K562 (cell line): Measurements from ENCODE around the gene C17orf78. TPM values are rescaled to one million over a fixed set of nuclear protein-coding genes. Genes with fewer than 3 reads are reported as not detected.

Experiments used
- AFF4 ChIP-seq: sonication (generic); formaldehyde crosslinking; IDR thresholded peaks from 2 replicates; pipeline ENCODE4 v1.8.0; 2023; ENCODE audit warnings: mild to moderate bottlenecking, missing genetic modification reagents
- HMG20A ChIP-seq: fragments of 450-650 bp; formaldehyde crosslinking; conservative IDR thresholded peaks from 2 replicates; pipeline ENCODE4 v1.4.0; 2020; ENCODE audit warnings: mild to moderate bottlenecking, mixed read lengths
- MED1 ChIP-seq: sonication (generic); formaldehyde crosslinking; IDR thresholded peaks from 2 replicates; pipeline ENCODE4 v1.8.1; 2023; ENCODE audit warnings: missing genetic modification reagents, borderline replicate concordance
- MIER1 ChIP-seq: fragments of 450-650 bp; IDR thresholded peaks from 2 replicates; pipeline ENCODE4 v1.6.1; 2016; ENCODE audit warnings: antibody characterized with exemption, mild to moderate bottlenecking, low read depth
- NKRF ChIP-seq: fragments of 450-650 bp; IDR thresholded peaks from 2 replicates; pipeline ENCODE4 v1.6.1; 2016; ENCODE audit warnings: borderline replicate concordance
- PHF21A ChIP-seq: fragments of 450-650 bp; IDR thresholded peaks from 2 replicates; pipeline ENCODE4 v1.6.1; 2017; ENCODE audit warnings: low read depth, borderline replicate concordance
- SP2 ChIP-seq: IDR thresholded peaks from 2 replicates; pipeline ENCODE4 v1.6.1; 2011; ENCODE audit warnings: mild to moderate bottlenecking, low read depth, low read length, moderate library complexity; ENCODE audit not compliant: poor library complexity, severe bottlenecking; ENCODE audit errors: extremely low read depth
- TBL1XR1 ChIP-seq, 2 experiments: IDR thresholded peaks; 2 replicates each; pipeline ENCODE4 v1.6.1; 2012; ENCODE audit warnings: improper control_type of control experiment in 2 of 2, low read length in 2 of 2, mild to moderate bottlenecking in 1 of 2
- UBTF ChIP-seq, 2 experiments: IDR thresholded peaks; 2 replicates each; pipeline ENCODE4 v1.6.1; 2012; ENCODE audit warnings: improper control_type of control experiment in 2 of 2, low read depth in 2 of 2, low read length in 2 of 2, borderline replicate concordance in 1 of 2
- ZBTB9 ChIP-seq: fragments of 450-650 bp; formaldehyde crosslinking; IDR thresholded peaks from 2 replicates; pipeline ENCODE4 v1.4.0; 2020; ENCODE audit warnings: mild to moderate bottlenecking, moderate library complexity
- ZFP36 ChIP-seq: fragments of 150-350 bp; IDR thresholded peaks from 2 replicates; pipeline ENCODE4 v1.6.1; 2018; ENCODE audit warnings: low read length, low read depth; ENCODE audit not compliant: partially characterized antibody
- ZNF41 ChIP-seq: fragments of 250-450 bp; sonication (Bioruptor Pico); conservative IDR thresholded peaks from 2 replicates; pipeline ENCODE4 v1.4.0; 2020; ENCODE audit warnings: mild to moderate bottlenecking
- ZNF444 ChIP-seq: fragments of 250-450 bp; sonication (Bioruptor Pico); IDR thresholded peaks from 2 replicates; pipeline ENCODE4 v1.4.0; 2020; ENCODE audit warnings: mild to moderate bottlenecking, moderate library complexity
- ZNF586 ChIP-seq: fragments of 450-650 bp; formaldehyde crosslinking; conservative IDR thresholded peaks from 2 replicates; pipeline ENCODE4 v1.4.0; 2020; ENCODE audit warnings: mild to moderate bottlenecking, moderate library complexity
- polyA plus RNA-seq, 8 experiments: library from polyadenylated mRNA; depleted of rRNA in 4 of 8; stranded (reverse) in 5 of 8; unstranded in 3 of 8; fragments of >200 nt; fragmentation: Nextera tagmentation in 2 of 8; fragmentation: Illumina TruSeq in 1 of 8; extraction: Ambion mirVana in 2 of 8; extraction: Trizol in 1 of 8; gene quantifications; 2 replicates each; pipeline versions ENCODE4 v1.2.1 to v1.2.3, GENCODE V29; 2011 to 2014; ENCODE audit warnings: inconsistent platforms in 1 of 8, missing spikeins in 1 of 8
- total RNA-seq, 7 experiments: library from RNA; depleted of rRNA in 6 of 7; stranded (reverse); fragments of >200 nt in 6 of 7; fragmentation: Illumina TruSeq in 2 of 7; extraction: Trizol in 2 of 7; gene quantifications; 2 replicates each; pipeline versions ENCODE4 v1.2.1 to v1.2.3, GENCODE V29; 2011 to 2021; ENCODE audit warnings: low replicate concordance in 1 of 7

Gene C17orf78
- total and polyA plus RNA-seq, 9 of the 15 experiments (the other 6 are each of a cell fraction or from before 2014, with no cell fraction given) = not detected

- peak; percentile 32; the same call in 1 of the 2 replicates for TF ChIP-seq AFF4 (CRISPR knock-in tag)
- no peak for TF ChIP-seq ZFP36
- TF ChIP-seq TBL1XR1 (IDR thresholded peaks at IDR 0.05; ENCODE audit: low read length in 2 of 2) = no peak; a peak in 1 of 4 replicates
- no peak for TF ChIP-seq SP2
- TF ChIP-seq ZNF41 (CRISPR knock-in tag) = no peak
- TF ChIP-seq ZBTB9 (CRISPR knock-in tag) = no peak
- TF ChIP-seq MIER1 = no peak
- TF ChIP-seq HMG20A (CRISPR knock-in tag) = no peak
- TF ChIP-seq ZNF586 (CRISPR knock-in tag) = no peak
- no peak for TF ChIP-seq MED1 (CRISPR knock-in tag)
- no peak for TF ChIP-seq ZNF444 (CRISPR knock-in tag)
- TF ChIP-seq PHF21A = no peak
- peak in 1 of 2 experiments; percentile 33; a peak in 1 of 4 replicates for TF ChIP-seq UBTF (IDR thresholded peaks at IDR 0.05; ENCODE audit: borderline replicate concordance in 1 of 2, low read depth in 2 of 2, low read length in 2 of 2)
- peak; percentile 92 for TF ChIP-seq NKRF
Observed at GRCh38 chr17:37358830-37359681, 16.7 kb upstream of the C17orf78 start (continued).
